Astrocyte of the hippocampus (primary cell): ENCODE data around the gene DGKG.
A peak's percentile ranks its signal among the peaks of the same experiment; 100 is the strongest.

Experiments used
- DNase-seq: peaks from one replicate; pipeline ENCODE4 v3.0.0; 2011; ENCODE audit warnings: low read depth, low spot score

The DGKG gene

GRCh38 chr3:186176373-186176990, 185.6 kb downstream of the DGKG start:
- DNase-seq, result peak; percentile 34

DNA sequence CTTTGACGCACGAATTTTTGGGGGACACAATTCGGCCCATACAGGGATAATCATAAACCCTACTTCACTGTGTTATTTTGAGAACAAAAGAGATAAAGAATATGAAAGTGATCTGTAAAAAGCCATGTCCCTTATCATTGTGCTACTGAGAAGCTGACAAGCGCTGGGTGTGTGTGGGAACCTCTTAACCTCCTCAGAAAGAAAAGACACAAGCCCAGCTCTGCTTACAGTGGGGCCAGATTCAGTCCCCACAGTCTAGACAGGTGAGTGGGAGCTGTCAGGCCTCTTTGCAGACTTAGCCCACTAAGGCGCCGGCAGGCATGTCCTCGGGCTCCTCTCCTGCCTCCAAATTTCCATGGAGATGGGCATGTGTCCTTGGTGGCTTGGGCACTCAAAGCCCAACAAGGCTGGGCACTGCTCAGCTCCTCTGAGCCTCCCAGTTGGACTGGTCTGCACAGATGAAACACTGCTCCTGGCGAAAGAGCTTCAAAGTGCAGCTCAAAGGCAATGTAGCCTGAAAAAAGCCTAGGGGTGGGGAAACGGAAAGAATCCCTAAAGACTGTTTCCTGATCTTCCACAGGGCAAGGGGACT, 188.7 kb downstream of the DGKG start:
- no peak for DNase-seq

- no peak for DNase-seq
Measured at GRCh38 chr3:186172353-186172752, 189.7 kb downstream of the DGKG start.

GRCh38 chr3:186171521-186171920, 190.5 kb downstream of the DGKG start:
- DNase-seq, result no peak

DNA sequence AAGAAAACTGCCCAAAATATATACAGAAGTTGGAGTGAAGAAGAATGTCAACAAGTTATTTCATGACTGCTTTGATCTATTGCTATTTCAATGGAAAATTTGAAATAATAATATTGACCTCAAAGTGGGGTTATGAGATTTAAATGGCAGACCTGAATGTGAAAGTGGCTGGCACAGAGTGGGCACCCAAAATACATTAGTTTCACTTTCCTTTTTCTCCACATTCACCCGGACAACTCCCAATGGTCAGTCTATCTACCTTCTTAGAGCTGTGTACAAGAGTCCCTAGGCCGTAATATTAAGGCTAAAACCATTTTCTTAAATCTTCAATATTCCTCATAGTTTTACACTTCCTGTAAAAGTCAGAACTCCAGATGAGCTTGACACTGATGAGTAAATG, 191.5 kb downstream of the DGKG start:
- no peak for DNase-seq

DNA sequence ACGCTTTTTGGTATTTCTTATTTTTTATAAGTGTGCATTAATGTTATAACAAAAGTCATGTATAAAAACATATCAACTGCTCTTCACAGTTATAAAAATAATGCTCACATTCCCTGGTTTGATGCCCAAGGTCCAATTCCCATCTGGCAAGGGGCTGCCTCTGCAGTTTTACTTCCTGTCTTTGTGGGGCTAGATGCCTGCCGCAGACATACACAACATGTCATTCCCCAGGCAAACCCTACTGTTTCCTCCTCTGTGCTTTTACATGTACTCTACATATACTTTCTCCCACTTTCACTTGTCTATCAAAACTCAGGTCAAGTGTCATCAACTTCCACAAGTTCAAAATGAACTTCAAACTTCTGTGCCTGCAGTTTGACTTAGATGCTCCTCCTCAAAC, 192.7 kb downstream of the DGKG start:
- no peak for DNase-seq

- DNase-seq, result no peak
Measured at GRCh38 chr3:186168976-186169375, 193.1 kb downstream of the DGKG start.

DNA sequence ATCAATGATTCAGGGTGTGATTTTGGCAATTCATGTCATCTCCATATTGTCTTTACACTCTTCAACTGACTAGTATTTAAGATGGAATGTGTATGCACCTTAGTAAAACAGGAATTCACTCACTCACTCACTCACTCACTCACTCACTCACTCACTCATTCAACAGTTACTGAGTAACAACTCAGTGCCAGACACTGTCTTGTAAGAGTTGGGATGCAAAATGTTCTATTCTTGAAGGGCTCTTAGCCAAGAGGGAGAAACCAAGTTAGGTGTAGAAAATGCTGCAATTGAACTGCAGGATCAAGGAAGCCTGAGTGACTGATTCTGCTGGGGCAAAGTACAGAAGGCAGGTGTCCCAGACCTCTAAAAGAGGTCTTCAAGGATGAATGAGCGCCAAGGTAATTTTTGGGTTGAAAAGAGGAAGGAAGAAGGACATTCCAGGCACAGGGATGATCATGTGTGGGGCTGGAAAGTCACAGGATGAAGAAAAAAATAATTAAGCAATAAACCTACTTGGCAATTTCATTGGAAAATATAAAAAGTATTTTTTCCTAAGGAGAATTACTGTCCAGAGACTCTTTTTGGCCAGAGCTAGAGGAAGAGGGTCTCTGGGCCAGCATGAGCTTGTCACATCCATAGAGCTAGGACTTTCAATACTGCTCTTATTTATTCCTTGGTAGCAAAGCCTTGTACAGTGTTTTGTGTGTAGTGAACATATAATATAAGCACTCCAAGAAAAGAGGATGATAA, 194.2 kb downstream of the DGKG start:
- DNase-seq, result no peak

GRCh38 chr3:186166491-186167288, 195.3 kb downstream of the DGKG start:
- no peak for DNase-seq

DNA sequence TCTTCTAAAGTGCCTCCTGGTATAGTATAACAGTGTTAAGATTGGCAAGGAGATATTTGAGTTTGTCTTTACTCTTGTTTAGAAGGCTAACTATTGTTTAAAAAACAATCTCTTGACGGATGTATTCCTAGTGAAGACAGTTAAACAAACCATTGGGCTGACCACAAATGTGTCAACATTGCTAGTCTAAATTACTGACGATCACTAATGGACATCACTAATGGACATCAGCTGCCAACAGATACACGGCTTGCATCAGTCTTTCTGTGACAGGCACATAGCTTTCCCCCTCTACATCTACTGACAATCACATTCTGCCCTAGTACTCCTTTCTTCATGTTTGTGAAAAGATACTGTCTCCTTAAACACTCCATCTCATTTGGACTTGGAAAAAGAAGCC, 196.0 kb downstream of the DGKG start:
- no peak for DNase-seq

DNA sequence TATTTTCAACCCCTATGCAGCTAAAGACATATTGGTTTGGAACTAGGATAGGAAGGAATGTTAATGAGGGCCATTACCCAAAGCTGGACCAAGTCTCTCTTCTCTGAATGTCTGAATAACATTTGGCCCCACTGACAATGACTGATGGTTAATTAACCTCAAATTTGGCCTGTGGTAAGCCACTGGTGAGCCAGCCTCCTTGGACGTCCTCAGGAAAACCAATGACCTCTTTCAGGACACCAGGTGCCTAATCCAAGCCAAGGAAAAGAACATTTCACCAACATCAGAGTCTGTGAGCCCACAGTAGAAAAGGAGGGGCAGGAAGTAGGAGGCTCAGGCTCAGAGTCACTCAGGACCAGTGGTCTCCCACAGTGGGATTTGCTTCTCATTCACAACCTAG, 196.7 kb downstream of the DGKG start:
- peak; percentile 61 for DNase-seq

- DNase-seq, result no peak
Measured at GRCh38 chr3:186164696-186165095, 197.3 kb downstream of the DGKG start.

- no peak for DNase-seq
Measured at GRCh38 chr3:186162221-186162620, 199.8 kb downstream of the DGKG start.

- no peak for DNase-seq
Measured at GRCh38 chr3:186160691-186161243, 201.3 kb downstream of the DGKG start.

GRCh38 chr3:186154641-186155040, 207.4 kb downstream of the DGKG start:
- DNase-seq, result no peak

- DNase-seq, result no peak
Measured at GRCh38 chr3:186152889-186153292, 209.1 kb downstream of the DGKG start.

DNA sequence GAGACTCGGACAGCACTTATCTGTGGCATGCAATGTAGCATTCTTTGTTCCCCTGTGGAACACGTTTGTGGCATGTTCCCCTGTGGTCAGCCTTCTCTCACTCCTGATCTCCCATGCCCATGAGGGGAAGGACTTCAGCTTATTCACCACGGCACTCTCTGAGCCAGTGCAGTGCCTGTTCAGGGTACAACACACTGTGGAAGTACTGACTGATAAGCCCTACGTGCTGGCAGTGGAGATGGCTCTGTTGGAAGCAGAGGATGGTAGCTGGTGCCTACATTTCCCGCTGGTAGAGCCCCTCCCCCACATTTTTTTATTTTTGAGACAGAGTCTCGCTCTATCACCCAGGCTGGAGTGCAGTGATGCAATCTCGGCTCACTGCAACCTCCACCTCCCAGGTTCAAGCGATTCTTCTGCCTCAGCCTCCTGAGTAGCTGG, 209.7 kb downstream of the DGKG start:
- DNase-seq, result peak; percentile 32

DNA sequence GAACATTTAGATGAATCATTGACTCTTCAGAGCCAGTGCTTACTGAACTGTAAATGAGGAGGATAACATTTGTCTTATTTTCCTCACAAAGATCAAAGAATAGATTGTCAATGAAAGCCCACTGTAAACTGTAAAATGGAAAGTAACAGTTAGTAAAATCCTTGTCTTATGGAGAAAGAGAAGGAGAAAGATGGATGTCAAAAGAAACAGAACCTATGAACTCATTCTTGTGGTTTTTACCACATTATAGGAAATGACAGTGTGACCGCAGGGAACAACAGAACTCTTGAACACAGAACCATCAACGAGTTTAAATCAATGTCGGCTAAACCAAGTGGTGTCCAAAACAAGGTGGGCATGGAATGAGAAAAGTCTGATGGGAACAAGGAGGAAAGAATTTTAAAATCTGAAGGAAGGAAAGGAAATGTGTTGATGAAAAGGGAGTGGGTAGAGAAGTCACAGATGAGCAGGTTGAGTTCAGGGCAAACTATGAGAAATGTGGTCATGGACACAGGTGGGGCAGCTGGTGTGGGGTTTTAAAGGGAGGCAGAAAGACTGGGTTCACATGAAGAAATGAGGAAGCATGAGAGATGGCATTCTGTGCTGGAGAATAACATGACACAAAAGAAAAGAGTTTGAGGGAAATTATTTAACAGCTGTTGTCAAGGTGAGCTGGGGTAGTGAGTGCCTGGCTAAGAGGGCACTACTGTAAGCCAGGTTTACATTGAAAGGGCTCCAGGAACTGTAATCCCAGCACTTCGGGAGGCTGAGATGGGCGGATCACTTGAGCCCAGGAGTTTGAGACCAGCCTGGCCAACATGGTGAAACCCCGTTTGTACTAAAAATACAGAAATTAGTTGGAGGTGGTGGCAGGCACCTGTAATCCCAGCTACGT, 210.7 kb downstream of the DGKG start:
- DNase-seq, result no peak

GRCh38 chr3:186150041-186150830, 211.8 kb downstream of the DGKG start:
- DNase-seq, result no peak

DNA sequence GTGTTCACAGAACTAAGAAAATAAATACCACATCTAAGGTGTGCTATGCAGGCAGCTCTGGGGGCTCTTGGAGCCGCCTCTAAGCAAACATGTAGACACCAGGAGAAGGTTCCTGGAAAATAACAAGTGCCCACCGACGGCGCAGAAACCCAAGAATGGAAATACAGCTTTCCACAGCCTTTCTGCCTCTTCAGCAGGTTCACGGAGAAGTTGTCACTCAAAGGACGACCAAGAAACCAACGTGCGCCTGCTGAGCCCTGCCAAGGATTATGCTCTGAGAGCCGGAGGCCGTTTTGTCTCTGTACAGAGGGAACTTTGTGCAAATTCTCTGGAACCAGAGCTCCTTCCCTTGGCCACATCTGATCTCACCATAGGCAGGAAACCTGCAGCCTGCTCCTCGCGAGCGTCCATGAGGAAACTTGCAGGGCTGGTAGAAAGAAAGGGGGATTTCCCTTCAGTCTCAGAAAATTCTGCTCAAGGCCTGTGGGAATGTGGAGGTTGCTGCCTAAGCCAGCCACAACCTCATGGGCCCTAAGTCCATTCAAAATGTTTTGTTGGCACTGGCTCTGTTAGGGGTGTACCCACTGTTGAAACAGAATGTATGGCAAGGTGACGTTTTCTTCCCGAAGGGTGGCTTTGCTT, 212.6 kb downstream of the DGKG start:
- DNase-seq, result no peak
